GM18907 (cell line): ENCODE data around the gene HESX1.

Source experiments
- ATAC-seq: cut with Tn5 transposase; IDR thresholded peaks from one replicate; pipeline ENCODE4 v1.9.1; 2021; ENCODE audit warnings: mild to moderate bottlenecking, moderate library complexity; ENCODE audit not compliant: unreplicated experiment

The HESX1 gene

GRCh38 chr3:57169108-57169507 is 30.7 kb downstream of the HESX1 start:
- no peak for ATAC-seq

DNA sequence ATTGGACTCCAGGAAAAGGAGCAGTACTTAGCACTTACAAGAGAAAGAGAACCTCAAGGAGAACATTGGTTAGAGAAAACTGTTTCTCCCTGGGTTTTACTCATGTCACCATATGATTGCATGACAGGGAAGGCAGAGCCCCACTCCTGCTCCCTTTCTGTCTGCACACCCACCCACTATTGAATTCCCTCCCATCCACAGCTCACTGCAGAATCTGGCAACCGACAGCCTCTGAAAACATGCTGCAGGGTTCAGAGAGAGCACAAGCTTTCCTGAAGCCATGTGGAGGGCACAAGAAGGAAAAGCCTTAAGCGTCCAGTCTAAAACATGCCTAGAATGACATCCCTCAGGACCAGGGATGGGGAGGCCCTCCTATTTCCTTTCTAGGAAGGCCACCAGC is 31.6 kb downstream of the HESX1 start:
- ATAC-seq = no peak

DNA sequence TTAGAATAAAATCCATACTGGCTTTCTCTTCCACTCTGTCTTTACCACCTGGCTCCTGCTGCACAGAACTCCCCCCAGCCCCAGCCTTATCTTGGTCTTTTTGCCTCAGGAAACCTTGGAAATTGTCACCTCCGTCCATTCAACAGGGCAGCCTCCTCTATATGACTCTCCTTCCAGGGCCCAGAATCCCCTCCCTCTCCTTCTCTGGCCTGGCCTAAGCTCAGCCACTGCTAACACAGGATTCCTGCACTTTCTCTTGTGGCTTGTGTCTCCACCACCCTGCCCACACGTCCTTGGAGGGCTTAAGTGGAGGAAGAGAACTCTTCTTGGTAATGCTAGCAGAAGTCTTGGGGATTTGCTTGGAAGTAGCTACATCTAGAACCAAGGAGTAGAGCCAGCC is 33.1 kb downstream of the HESX1 start:
- no peak for ATAC-seq

DNA sequence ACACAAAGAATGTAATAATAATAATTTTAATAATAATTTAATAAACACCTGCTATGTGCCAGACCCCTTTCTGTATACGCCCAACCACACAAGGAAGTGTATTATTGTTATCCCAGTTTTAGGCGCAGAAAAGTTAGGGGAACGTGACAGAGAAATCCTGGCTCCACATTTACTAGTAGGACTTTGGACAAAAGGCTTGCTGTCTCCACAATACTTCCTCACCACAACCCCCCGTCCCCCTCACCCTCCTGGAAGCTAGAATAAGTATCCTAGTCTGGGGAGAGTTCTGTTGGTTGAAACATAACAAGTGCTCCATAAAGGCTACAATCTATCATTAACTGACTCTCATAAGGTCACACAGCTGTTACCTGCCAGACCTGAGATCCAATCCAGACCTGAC is 34.1 kb downstream of the HESX1 start:
- no peak for ATAC-seq

DNA sequence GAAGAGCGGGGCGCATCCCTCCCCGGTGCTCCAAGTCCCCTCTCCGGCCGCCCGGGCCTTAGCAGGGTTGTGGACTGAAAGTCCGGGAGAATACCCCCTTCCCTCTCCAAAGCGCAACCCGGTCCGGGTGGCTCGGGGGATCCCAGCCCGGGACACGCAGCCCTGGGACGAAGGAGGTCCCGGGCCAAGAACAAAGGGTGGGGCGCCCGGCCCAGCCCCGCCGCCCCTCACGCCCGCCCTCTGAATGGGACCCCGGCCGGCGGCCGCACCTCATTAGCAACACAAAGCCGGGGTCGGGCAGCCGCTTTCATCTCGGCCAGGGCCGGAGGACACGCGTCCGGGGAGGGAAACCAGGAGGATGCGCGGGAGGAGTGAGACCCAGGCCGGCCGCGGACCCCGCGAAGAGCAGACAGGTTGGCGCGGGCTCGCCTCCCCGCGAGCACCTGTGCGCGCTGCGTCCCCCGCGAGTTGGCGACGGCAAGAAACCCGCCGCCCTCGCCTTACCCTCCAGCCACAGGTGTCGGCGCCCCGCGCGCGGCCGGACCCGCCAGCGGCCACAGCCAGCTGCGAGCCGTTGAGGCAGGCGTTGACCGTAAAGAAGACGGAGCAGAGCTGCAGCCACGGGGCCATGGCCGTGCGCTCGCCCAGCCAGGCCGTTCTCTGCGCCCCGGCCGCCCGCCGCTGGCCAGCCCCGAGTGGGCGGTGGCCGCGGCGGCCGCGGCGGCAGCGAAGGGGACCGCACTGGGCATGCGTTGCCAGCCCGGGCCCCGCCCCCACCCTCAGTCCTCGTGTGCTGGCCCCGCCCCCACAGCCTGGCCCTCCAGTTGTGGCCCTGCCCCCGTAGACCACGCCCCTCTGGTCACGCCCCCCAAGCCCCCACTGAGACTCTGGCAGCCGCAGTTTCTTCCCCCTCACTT is 34.9 kb downstream of the HESX1 start, which contains the start of gene IL17RD:
IL17RD (minus strand) TSS at position 697 of the 917 bp plus-strand sequence; CDS start at position 630, 67 bp downstream.
- ATAC-seq = no peak

DNA sequence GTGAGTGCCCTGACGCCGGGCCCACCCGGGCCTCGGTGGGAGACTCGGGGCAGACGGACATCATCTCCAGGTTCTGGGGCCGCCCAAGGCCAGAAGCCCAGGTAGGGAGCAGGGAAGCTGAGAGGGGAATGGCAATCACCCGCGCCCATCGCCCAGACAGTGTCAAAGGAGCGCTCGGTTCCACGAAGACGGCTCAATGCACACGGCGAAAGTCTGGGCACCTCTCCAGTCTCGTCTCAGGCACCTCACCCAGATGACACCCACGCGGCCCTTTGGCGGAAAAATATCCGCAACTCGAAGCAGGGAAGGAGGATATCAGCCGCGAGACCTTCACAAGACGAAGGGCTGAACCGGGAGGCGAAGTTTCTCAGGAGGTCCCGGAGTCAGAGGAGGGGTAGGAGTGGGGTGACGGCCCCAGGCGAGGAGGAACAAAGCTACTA is 35.5 kb downstream of the HESX1 start:
- ATAC-seq = no peak

- ATAC-seq = no peak
These were observed 36.0 kb downstream of the HESX1 start for GRCh38 chr3:57163751-57164150.

DNA sequence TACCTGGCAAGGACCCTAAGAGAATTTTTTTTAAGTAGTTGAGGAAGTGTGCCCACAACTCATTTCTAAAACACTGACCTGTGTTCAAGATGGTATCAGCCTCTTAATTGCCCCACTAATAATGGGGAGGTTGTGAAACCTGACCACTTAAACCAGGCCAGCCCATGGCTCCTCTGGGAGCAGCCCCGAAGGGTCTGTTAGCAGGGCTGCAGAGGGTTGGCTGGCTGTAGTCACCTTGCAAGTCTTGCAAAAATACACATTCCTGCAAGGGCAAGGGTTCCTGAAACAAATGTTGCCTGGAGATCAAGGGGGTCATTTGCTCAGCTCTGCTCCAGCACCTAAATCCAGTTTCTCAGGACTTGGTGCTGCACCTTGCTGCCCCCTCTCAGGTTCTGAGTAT is 37.9 kb downstream of the HESX1 start:
- no peak for ATAC-seq

DNA sequence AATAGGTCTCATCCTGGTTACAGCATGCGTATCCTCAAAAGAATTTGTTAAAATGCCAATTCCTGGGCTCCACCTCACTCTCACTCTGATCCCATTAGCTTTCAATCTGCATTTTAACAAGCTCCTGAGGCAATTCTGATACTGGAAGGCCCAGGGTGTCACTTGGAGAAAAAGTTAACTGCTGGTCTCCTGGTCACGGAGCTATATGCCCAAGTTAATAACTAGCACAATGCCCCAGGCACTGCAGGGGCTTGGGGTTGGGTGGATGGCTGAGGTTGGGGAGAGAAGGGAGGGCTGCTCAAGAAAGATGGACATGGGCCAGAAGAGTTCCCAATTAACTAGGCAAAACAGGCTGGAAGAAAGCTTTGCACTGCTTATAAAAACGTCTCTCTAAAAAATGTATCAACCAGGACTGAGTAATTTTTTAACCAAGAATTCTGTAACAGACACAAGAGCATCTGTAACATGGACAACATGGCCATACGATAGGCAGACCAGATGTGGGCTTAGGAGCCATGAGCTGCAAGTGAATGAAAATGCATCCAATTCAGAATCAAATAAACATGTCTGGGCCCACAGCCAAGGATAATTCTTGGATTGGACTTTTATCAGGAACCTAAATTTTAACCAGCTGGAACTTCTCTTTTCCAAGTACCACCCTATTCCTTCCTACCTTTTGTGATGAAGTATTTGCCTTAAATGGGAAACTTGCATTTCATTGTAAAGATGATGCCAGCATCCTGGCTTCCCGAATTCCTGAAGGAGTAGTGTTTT is 38.8 kb downstream of the HESX1 start:
- ATAC-seq = no peak

DNA sequence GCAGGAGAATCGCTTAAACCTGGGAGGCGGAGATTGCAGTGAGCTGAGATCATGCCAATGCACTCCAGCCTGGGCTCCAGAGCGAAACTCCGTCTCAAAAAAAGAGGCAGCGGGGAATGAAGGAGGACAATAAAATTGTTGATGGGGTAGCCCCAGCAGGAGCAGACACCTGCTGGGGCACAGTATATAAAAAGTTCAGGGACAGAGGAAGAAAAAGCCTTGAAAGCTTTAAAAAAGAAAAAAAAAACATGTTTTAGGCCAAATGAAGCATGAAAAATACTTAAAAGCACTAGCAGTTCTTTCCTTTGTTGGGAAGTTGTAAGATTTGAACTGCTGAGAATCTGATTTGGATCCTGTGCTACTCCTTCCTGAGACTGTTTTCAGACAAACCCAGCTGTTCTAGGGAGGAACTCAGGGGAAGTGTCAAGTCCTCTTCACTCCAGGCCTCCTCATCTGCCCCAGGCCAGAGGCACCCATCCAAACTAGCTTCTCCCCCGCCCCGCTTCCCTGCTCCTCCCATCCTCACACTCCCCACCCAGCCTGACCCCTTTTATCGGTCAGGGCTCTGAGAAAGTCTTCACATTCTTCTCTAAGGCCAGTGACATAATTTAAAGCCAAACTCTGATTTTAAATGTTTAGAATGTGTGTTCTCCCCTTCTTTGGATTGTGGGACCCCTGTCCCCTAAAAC is 39.6 kb downstream of the HESX1 start:
- ATAC-seq = no peak

DNA sequence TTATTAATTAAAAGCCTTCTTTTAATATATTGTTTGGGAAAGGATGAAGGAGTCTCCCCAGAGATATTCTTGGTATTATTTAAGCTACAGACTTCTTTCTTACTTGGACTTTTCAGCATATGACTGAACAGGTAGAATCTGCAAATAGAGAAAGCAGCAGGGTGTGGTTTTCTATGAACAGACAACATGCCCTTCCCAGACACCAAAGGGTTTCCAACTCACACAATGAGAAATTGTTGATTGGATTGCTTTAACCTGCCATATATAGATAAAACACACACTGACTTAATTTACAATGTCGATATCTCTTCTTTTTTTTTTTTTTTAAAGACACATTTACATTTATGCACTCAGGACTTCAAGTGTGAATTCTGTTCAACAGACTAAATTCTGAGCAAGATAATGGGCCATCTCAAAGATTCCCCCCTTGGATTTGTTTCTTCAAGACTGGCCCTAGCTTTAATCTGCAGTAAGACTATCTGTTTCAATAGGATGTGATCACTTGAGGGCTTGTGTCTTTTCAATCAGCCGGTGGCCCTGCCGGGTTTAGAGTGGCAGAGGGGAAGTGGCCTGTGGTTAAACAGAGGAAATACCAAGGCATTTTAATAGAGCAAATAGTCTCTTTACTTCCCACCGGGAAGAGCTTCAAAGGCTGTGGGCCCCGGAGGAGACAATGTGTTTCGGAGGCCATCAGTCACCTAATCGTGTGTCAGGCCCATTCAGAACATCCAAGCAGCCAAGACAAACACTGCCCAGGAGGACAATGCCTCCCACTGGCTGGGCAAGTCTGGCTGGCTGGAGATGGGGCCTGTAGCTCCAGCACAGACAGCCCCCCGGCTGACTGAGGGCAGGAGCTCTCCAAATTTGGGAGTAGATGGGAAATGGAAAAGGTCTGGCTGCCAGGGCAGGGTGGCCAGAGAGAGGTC is 40.7 kb downstream of the HESX1 start:
- no peak for ATAC-seq

DNA sequence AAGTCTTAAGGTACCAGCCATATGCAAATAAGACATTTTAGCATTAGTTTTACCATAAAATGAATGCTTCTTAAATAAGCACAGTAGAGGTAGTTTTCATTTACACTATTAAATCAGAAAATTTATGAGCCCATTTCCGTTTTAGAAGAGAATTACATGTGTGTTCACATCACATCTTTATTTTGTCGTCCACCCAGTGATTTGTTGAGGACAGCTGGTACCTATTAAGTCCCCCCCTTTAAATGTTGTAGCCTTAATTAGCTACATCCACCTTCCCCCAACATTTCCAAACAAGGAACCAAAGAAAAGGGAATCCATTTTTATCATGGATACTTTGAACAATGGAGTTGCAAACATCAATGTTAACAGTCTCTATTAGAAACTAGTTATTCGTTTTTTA is 41.5 kb downstream of the HESX1 start:
- ATAC-seq = no peak

DNA sequence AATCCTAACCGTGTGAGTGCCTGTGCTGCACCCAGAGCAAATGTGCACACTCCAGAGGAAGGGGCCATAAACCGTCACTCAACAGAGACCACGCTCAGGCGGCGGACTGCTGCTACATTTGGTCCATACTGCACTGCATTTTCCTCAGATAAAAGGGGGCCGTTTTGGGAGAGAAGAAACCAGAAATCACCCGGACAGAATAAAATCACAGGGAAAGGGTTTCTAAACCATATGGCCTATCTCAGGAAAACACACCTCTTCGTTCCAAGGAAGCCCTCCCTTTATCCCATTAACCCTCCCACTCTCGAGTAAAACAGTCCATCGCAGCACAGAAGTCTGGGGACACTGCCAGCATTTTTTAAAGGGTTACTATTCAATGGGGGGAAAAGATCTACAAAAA is 42.2 kb downstream of the HESX1 start:
- no peak for ATAC-seq

DNA sequence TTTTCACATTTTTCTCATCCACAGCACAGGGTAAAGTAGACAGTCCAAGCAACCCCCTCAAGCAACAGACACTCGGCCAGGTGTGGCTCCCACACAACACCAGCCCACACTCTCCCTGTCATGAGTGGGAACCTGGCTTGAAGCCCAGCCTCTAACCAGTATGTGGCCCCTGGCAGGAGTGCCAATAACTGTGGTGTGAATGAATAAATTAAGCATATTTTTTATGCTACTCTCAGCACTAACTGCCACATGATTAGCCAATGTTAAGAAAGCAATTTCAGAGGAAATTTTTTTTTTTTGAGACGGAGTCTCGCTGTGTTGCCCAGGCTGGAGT is 44.5 kb downstream of the HESX1 start:
- ATAC-seq = no peak

GRCh38 chr3:57154470-57155309 is 45.1 kb downstream of the HESX1 start:
- ATAC-seq = no peak

DNA sequence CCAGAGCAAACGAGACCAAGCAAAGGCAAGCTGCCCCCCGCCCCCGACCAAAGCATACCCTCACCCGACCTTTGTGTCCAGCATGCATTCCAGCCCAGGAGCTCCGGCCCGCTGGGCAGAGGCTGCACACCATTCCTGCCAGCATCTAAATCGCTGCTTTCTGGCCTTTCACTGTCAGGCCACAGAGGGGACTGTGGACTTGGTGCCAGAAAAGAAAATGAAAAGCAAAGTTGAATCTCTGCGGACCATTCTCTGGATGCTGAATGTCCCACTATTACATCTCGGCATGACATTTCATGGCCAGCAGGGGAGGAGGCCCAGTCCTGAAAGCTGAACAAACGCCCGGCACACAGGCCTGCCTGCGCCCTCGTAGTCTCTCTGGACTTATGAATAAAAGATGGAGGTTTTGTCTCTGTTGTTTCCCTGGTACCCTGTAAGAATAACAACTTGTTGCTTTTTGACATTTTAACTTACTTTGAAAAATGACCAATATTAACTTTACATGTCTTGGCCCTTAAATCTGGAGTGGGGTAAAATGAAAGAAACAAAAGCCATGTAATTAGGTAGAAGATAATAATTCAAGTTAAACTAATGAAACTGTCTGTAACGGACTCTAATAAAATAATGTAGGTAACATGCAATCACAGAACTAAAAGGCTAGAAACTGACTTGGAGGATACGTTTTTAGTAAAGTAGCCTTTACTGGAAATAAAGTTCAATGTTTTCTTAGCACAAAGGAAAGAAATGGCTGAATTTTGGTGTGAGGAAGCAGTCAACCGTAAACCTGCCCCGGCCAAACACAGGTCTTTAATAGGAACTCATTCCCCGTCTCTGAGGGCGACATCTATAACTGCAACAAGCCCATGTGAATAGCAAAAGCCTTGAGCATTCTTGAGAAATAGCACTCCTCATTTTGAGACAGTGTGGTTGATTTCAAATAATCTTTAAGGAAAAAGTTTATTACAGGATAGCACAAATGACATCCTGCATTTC is 47.3 kb downstream of the HESX1 start:
- ATAC-seq = no peak

DNA sequence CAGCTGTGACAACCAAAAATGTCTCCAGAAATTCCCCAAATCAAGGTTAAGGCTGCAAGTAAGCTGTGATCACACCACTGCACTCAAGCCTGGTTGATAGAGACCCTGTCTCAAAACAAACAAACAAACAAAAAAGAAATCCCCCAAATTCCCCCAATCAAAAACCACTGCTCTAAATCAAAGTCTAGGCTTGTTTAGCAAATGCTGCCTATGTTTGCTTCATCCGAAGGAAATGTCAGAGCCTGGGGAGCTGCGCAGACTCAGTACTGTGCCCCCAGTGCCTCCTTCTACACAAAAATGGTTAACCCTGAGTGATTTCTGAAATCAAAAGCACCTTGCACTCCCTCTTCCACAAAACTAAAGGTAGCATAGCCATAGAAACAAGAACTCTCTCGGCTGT is 48.0 kb downstream of the HESX1 start:
- ATAC-seq = no peak

DNA sequence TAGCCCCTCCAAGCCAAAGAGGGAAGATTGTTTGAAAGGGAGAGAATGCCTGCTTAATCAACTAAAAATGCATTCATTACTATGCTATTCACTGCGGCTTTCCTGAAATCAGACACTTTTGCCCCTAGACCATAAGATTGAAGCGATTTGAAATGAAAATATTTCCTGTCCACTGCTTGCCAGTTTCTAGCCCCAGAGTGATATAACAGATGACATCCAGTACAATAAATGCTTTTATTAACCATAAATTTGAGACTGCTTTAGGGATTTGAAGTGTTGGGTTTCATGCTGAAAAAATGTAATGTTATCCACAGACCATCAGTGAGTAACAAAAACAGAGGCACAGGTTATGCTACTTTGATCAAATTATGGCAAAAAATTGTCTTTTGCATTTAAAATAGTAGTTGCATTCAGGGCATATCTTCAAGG is 48.7 kb downstream of the HESX1 start:
- ATAC-seq = no peak
